GM19193 (cell line): Measurements from ENCODE around the gene FEZF2.

Source experiments
- POLR2A ChIP-seq: IDR thresholded peaks from 4 replicates; pipeline ENCODE4 v1.6.1; 2011; ENCODE audit not compliant: insufficient read depth, insufficient read length; ENCODE audit errors: extremely low read depth

FEZF2 gene

GRCh38 chr3:62376906-62377877 is 3.8 kb upstream of the FEZF2 start:
- no peak for TF ChIP-seq POLR2A

GRCh38 chr3:62376454-62376720 is 3.0 kb upstream of the FEZF2 start:
- TF ChIP-seq POLR2A, result no peak

DNA sequence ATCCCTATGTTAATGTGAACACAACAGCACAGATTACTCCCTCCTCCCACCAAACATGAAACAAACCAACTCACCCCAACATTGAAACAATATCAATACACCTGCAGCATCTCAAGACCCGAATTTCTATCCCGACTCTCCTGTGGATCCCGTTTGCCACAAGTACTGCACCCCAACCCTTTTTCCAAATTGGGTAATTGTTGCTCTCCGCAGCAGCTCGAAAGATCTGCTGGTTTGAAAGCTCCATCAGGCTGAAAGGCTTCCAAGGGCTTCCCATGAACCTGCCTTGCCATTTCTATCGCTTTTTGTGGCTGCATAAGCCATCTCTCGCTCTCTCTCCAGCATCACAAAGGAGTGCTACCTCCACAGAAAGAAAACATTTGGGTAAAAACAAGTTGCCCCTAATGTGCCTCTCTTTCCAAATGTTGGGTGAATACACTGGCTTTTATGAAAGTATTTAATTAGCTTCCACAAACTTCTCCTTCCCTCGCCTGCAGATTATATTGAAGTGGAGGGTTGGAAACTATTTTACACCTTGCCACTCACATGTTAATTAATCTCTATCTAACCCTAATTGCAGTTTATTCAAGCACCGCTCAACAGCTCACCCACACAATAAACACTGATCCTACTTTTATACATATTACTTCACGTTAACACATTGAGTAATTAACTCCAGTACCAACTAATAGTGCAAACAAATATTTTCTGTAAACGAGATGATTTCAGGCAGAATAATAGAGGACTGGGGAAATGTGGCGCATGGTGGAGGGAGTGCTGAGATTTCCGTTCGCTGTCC is 2.5 kb upstream of the FEZF2 start:
- no peak for TF ChIP-seq POLR2A

DNA sequence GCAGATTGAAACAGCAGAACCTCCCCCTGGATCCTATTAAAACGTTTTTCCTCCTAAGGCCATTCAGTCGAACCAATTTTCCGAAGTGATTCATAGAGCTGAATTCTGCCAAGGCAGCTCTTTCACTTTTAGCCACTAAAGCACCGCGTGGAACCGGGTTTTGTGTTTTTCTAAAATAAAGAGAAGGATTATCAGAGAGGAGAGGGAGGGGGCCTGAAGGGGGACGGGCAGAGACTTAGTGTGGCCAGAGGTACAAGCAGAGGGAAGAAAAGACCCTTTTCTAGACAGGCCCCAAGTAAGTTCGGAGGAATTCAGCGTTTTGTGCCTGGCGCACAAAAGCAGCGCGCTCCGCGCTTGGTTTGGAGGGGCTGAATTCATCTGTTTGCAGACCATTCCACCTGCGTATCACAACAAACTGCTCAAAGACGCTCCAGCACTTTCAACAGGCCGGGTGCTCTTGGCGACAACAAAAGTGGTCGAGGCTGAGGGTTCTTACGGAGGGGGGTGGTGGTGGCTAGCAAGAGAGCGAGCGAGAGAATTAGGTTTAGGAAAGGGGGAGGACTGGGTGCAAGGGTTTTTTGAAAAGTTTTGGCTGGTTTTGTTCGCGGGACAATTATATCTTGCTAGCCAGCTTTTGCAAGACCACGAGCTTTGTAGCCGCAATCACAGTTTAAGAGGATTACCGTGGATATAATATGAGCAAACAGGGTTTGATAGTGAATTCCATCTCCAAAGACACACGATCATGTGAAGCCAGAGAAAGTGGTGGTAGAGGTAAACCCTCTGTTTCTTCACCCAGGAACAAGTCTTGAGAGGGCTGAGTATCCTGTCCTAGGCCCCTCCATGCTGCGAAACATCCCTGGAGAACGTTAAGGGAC is 1.2 kb upstream of the FEZF2 start:
- no peak for TF ChIP-seq POLR2A

GRCh38 chr3:62373714-62374333 is 474 bp upstream of the FEZF2 start:
- no peak for TF ChIP-seq POLR2A

- TF ChIP-seq POLR2A, result no peak
Measured at GRCh38 chr3:62372621-62373041, 719 bp downstream of the FEZF2 start.

DNA sequence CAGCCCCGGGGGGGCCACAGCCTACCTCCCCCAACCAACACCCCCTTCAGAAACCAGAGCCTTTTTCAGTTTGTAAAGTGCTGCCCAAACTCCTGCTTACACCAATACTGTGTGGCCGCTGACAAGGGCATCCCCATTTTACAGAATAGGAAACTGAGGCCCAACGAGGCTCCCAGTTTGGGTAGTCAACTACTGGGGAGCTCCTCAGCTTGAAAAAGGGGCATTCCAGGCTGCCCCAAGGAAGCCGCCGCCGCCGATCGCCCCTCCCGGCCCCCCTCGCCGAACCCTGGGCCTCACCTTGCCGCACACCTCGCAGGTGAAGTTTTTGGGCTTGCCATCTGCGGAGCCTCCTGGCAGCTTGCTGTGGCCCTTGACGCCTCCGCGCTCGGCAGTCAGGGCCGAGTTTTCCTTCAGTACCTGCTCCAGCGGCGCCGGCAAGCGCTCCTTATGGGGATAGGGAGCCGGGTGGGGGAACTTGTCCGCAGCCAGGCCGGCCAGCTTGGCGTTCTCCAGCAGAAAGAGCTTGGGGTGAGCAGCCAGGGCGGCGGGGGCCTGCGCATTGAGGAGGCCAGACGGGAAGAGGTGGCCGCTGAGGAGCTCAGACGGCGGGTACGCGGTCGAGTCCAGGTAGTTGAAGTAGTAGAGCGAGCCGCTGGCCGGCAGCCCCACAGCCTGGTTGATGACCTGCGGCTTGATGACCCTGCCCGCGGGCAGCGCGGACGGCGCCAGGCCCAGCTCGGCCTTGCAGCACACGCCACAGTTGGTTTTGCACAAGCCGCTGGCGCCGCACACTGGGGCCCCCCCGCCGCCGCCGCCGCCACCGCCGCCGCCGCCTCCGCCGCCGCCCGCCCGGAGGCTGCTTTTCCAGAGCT is 1.4 kb downstream of the FEZF2 start:
- TF ChIP-seq POLR2A, result no peak

- no peak for TF ChIP-seq POLR2A
Measured at GRCh38 chr3:62370858-62371719, 2.3 kb downstream of the FEZF2 start.

DNA sequence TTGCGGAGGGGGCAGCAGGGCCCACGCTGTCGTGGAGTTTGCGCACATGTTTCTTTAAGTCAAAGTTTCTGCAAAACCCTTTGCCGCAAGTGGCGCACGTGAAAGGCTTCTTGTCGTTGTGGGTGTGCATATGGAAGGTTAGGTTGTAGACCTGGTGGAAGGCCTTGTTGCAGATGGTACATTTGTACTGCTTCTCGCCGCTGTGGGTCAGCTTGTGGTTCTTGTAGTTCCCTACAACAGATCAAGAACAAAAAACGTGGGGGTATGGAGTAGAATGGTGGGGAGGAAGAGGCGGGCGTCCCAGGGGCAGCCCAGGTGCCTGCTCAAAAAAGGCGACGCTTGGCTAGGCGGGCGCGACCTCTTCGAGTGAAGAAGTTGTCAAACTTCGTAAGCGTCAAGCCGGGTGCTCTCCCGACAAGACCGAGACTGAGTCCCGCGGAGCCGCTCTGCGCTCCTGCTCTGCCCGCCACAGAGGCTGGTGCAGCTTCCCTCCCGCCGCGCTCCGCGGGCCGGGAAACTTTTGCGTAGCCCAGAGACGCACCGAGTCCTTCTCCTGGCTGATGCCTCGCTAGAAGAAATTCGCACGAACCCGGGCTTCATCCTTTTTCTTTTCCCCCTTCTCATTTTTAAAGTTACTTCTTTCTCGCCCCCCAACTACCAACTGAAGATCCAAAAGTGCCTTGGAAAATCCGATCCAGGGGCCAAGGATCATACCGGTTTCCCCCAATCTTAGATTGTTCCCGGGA is 3.1 kb downstream of the FEZF2 start:
- no peak for TF ChIP-seq POLR2A

GRCh38 chr3:62369476-62369743 is 3.9 kb downstream of the FEZF2 start:
- TF ChIP-seq POLR2A, result no peak

DNA sequence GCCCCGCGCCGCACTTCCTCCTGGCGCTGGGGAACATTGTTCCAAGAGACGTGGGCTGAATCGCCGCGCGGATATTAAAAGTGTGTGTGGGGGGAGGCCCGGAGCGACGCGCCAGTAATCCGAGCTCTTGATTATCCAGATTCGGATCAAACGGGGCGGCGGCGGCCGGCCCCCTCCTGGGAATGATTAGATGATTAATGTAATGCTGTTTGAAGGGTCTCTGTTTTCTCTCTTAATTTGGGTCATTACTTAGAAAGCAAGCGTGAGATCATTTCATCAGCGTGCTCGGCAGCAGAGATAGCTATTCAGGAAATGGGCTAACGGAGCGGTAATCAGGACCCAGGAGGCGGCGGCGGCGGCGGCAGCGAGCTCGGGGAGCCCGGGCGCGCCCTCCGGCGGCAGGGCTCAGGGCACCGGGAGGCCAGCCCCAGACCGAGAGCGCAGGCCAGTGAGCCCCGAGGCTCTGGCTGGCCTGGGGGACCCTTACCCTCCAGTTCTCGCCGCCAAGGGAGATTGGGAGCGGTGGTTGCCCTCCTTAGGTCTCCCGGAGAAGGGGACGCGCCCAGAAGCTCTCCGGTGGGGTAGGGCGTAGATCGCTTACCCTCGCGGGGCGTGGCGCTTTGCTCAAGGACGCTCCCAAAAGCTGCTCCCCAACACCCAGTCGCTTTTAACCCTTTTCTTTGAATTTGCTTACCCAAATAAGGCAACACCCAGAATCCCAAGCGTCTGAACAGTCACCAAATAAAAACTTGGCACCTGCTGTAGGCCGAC is 4.5 kb downstream of the FEZF2 start:
- TF ChIP-seq POLR2A, result no peak

GRCh38 chr3:62368290-62368704 is 5.1 kb downstream of the FEZF2 start:
- TF ChIP-seq POLR2A, result no peak
